ENCODE results near the gene IKBKE. TPM values are rescaled to one million over a fixed set of nuclear protein-coding genes. Genes with fewer than 3 reads are reported as not detected.

The IKBKE gene
- total RNA-seq, 1 experiment from 2014 or later: 5.1 TPM

DNA sequence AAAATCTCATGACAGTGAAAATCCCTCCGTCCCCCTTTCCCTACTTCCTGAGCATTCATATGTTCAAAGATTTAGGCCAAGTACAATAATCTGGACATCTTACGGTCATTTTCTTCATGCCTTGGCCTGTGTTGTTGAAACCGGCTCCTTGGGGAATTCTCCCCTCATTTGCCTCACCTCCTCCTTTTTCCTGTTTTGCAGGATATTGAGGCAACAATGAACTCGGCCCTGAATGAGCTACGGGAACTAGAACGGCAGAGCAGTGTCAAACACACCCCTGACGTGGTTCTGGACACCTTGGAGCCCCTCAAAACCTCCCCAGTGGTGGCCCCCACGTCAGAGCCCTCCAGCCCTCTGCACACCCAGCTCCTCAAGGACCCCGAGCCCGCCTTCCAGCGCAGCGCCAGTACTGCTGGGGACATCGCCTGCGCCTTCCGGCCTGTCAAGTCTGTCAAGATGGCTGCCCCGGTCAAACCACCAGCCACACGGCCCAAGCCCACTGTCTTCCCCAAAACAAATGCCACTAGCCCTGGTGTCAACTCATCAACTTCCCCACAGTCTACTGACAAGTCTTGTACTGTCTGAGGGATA lies 9.3 kb upstream of the IKBKE start:
- BruUV-seq (replicated peaks): no TSS peak
- no peaks in the 10 kb centered on the region for H4K20me1 ChIP-seq (ENCODE audit: insufficient read depth)
- no peaks in the 10 kb centered on the region for H3K9me3 ChIP-seq (ENCODE audit: control insufficient read depth in 1 of 2, insufficient read depth in 1 of 2, low read depth in 1 of 2, low read length in 2 of 2)
- H3K27ac ChIP-seq (ENCODE audit: low read depth, low read length): no peak overlapping the region
- peaks cover 0 to 16% of the 10 kb centered on the region in 2 experiments; a peak in 1 of 4 replicates for H3K4me1 ChIP-seq (ENCODE audit: control insufficient read depth in 1 of 2, insufficient read depth in 2 of 2, low read length in 2 of 2)
- H3K4me3 ChIP-seq (replicated peaks in 1 of 2; ENCODE audit: low read depth in 1 of 2, low read length in 2 of 2): no peak overlapping the region
- no peak overlapping the region for H3K9ac ChIP-seq (ENCODE audit: low read length)
- intact Hi-C loops (cut with micrococcal nuclease): no loop called here
- TF ChIP-seq SP1 (IDR thresholded peaks at IDR 0.05; ENCODE audit: low read depth) (no peak), CEBPB (IDR thresholded peaks at IDR 0.05; ENCODE audit: low read depth) (no peak), SIN3A (IDR thresholded peaks at IDR 0.05; ENCODE audit: low read depth) (no peak)
- TF ChIP-seq, protein P1, sequence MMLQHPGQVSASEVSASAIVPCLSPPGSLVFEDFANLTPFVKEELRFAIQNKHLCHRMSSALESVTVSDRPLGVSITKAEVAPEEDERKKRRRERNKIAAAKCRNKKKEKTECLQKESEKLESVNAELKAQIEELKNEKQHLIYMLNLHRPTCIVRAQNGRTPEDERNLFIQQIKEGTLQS (IDR thresholded peaks at IDR 0.05): no peak
- TF ChIP-seq, protein P2, sequence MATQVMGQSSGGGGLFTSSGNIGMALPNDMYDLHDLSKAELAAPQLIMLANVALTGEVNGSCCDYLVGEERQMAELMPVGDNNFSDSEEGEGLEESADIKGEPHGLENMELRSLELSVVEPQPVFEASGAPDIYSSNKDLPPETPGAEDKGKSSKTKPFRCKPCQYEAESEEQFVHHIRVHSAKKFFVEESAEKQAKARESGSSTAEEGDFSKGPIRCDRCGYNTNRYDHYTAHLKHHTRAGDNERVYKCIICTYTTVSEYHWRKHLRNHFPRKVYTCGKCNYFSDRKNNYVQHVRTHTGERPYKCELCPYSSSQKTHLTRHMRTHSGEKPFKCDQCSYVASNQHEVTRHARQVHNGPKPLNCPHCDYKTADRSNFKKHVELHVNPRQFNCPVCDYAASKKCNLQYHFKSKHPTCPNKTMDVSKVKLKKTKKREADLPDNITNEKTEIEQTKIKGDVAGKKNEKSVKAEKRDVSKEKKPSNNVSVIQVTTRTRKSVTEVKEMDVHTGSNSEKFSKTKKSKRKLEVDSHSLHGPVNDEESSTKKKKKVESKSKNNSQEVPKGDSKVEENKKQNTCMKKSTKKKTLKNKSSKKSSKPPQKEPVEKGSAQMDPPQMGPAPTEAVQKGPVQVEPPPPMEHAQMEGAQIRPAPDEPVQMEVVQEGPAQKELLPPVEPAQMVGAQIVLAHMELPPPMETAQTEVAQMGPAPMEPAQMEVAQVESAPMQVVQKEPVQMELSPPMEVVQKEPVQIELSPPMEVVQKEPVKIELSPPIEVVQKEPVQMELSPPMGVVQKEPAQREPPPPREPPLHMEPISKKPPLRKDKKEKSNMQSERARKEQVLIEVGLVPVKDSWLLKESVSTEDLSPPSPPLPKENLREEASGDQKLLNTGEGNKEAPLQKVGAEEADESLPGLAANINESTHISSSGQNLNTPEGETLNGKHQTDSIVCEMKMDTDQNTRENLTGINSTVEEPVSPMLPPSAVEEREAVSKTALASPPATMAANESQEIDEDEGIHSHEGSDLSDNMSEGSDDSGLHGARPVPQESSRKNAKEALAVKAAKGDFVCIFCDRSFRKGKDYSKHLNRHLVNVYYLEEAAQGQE (IDR thresholded peaks at IDR 0.05; ENCODE audit: low read depth): no peak
- RAD21 ChIA-PET (ENCODE audit: low non-redundant PET in 1 of 2, low total read pairs in 2 of 2, uncharacterized antibody in 2 of 2, unreplicated experiment in 2 of 2): no interaction called here
- H3K9me2 ChIP-seq (ENCODE audit: insufficient read depth): no peaks in the 10 kb centered on the region
- ATAC-seq (no peak), DNase-seq (ENCODE audit: low read depth, low spot score) (no peak)
- CTCF ChIA-PET: no interaction called here
- no peak overlapping the region for H2AFZ ChIP-seq (ENCODE audit: low read depth, low read length, poor library complexity, severe bottlenecking)
- no peaks in the 10 kb centered on the region for H3K27me3 ChIP-seq (ENCODE audit: insufficient read depth, low read length)
- no peak overlapping the region for H3K4me2 ChIP-seq (ENCODE audit: low read length)
- no peaks in the 10 kb centered on the region for H3K79me2 ChIP-seq (ENCODE audit: insufficient read depth, low read length)
- peaks cover 0 to 4% of the 10 kb centered on the region in 2 experiments; a peak in 1 of 4 replicates for H3K36me3 ChIP-seq (ENCODE audit: control insufficient read depth in 1 of 2, insufficient read depth in 2 of 2, low read length in 2 of 2)
- POLR2A ChIA-PET: no interaction called here
